GM13976 (cell line): ENCODE results near the gene PELI2.

Experiments used
- DNase-seq: peaks from one replicate; pipeline ENCODE4 v3.0.0; 2012; ENCODE audit warnings: low spot score
- CTCF ChIP-seq: IDR thresholded peaks from 2 replicates; pipeline ENCODE4 v1.5.1; 2012; ENCODE audit warnings: borderline replicate concordance, mild to moderate bottlenecking; ENCODE audit not compliant: insufficient read depth; ENCODE audit errors: extremely low read depth, missing control alignments, control extremely low read depth
- in situ Hi-C: fragments of 300-500 bp; cut with MboI; formaldehyde crosslinking; loops from one replicate; pipeline ENCODE4 v1.12.0; 2022; ENCODE audit warnings: low sequenced_read_pairs, mixed read lengths, inconsistent platforms; ENCODE audit not compliant: unreplicated experiment

PELI2 gene

GRCh38 chr14:56208520-56208919 lies 90.3 kb downstream of the PELI2 start:
- DNase-seq: no peak
- TF ChIP-seq CTCF: no peak
- in situ Hi-C loops: no loop called here

DNA sequence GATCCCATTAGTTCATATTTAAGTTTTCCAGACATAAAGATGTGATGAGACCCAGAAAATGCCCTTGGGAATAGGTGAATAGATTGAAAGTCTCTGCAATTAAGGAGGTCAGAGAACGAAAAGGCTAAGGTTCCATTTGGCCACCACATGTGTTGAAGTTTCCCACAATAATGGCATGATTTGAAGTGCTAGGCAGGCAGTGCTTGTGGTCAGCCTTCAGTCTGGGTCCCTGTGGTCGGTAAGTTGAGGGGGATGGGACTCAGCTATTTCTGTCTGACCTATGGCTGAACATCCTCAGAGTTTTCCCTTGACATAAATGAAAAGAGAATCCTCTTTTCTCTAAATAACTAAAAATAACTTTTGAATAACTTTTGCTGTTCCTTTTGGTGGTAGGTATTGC lies 92.4 kb downstream of the PELI2 start:
- no peak for TF ChIP-seq CTCF
- in situ Hi-C loops: no loop called here
- no peak for DNase-seq

DNA sequence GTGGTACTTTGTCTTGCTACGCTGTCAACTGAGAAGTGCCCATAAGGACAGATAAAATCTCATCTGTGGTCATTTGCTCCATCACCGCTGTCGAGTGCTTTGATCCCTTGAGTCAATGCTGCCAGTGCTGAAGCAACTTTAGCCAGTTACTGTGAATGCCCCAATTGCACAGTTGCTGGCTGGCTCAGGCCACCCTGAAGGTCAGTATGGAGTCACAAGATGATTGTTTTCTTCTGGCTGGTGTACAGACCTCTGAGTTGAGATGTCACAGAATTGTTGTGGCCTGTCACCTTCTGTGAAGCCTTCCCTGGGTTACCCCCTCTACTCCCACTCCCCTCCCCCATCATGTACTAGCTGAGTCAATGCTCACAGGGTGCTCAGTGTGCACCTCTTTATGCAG lies 92.9 kb downstream of the PELI2 start:
- in situ Hi-C loops: no loop called here
- TF ChIP-seq CTCF: no peak

DNA sequence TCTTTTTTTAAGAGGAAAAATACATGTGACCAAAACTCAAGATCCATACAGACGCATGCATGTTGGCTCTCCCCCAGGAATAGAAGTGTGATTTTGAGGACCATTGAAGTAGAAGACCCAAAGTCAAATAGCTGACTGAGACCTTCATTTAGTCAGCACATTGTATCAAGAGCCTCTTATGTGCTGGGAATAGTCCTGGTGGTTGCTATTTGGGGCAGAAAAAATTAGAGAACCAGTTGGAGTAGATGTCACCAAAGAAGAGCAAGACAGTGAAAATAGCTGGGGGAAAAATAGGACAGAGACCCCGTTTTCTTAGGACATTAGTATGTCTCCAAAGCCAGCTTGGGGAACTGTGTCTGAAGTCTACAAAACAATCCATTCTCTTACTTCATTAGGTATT lies 93.6 kb downstream of the PELI2 start:
- no peak for TF ChIP-seq CTCF
- DNase-seq: no peak
- in situ Hi-C loops: no loop called here

More for the DNA sequence above, 92.9 kb downstream of the PELI2 start:
- DNase-seq: no peak

DNA sequence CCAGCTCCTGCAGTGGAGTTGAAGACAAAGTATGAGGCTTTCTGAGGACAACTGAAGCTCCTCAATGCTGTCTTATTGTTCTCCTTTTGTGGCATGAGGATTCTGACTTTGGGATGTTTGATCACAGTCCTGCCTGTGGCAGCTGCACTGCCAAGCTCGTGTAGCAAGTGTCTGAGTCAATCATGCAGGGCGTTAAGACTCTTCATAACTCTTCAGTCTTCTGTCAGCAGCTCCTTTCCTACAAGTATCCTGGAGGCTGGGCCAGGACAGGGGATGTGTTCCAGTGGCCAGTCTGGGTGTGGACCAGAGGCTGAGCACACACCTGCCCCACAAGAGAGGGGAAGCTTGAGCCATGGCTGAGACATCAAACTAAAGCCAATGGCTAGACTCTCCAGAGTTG lies 94.3 kb downstream of the PELI2 start:
- DNase-seq: no peak
- TF ChIP-seq CTCF: no peak
- in situ Hi-C loops: no loop called here

- DNase-seq: no peak
- in situ Hi-C loops: no loop called here
- no peak for TF ChIP-seq CTCF
These were observed 95.1 kb downstream of the PELI2 start for GRCh38 chr14:56213306-56213705.

DNA sequence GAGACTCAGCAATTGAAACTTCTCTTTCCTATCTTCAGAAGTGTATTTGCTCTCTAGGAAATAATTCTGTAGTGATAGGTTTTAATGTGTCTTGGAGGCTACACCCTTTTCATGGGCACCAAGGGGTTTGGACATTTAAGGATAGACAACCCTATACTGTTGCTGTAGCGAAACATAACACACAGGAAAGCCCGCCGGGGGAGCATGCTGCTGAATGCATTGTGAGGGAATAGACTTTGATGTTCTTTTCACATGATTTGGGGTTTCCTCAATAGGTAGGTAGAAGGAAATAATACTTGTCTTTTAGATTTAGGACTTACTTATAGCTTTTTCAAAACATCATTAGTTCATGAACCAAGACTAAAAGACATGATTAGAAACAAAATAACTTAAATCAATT lies 97.0 kb downstream of the PELI2 start:
- no peak for DNase-seq
- in situ Hi-C loops: no loop called here
- no peak for TF ChIP-seq CTCF
